ENCODE results near the gene ICAM2.

DNA sequence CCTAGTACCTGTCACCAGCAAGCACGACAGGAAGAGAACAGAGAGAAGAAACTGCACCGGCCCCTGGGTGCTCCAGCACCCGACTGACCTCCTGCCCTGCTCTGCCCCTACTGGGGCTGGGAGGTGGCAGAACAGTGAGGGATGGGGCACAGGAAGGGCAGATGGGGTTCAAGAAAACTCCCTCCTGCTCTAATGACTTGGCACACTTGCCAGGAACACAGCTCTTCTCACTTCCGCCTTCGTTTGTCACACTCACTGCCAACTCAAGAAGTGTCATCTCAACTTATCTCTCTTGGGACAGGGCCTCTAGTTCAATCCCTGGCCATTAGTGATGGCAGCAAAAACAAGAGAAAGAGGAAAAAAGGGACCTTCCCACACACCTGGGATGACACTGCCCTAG lies 42.7 kb upstream of the ICAM2 start:
- TF ChIP-seq POLR2AphosphoS5 (IDR thresholded peaks at IDR 0.05; ENCODE audit: low read depth, low read length) (no peak), TAF1 (IDR thresholded peaks at IDR 0.05; ENCODE audit: borderline replicate concordance, insufficient read depth, low read length) (no peak)
